ENCODE results near the gene NBPF3. TPM values are rescaled to one million over a fixed set of nuclear protein-coding genes. Genes with fewer than 3 reads are reported as not detected.
"Not testable (repeated sequence)": the region's sequence is repeated elsewhere in the genome, so short reads cannot be mapped to it uniquely, and the experiment has no call there.

The NBPF3 gene
- total RNA-seq, 4 donors from 2014 or later, result 4.4 to 24.8 (median 10.2) TPM

DNA sequence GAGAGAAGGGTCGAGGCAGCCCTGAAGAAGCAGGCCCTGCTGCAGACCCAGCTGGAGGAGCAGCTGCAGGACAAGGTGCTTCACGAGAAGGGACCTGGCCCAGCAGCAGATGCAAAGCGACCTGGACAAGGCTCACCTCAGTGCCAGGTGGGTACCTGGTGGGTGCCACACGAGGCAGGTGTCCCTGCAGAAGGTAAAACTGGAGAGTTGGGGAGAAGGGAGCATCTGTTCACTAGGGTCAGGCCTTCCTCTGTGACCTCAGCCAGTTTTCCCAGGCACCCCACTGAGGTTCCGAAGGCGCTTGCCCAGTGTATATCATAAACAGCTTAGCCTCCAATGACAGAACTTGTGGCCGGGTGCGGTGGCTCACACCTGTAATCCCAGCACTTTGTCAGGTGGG is 5.5 kb upstream of the NBPF3 start:
- no peak for DNase-seq
- Histone ChIP-seq H3K4me1 (no peaks in the 10 kb centered on the region), H3K27ac (no peak overlapping the region), H3K36me3 (no peaks in the 10 kb centered on the region), H3K27me3 (no peaks in the 10 kb centered on the region), H3K9me3 (no peaks in the 10 kb centered on the region), H3K4me3 (no peak overlapping the region)
- TF ChIP-seq, protein P1, sequence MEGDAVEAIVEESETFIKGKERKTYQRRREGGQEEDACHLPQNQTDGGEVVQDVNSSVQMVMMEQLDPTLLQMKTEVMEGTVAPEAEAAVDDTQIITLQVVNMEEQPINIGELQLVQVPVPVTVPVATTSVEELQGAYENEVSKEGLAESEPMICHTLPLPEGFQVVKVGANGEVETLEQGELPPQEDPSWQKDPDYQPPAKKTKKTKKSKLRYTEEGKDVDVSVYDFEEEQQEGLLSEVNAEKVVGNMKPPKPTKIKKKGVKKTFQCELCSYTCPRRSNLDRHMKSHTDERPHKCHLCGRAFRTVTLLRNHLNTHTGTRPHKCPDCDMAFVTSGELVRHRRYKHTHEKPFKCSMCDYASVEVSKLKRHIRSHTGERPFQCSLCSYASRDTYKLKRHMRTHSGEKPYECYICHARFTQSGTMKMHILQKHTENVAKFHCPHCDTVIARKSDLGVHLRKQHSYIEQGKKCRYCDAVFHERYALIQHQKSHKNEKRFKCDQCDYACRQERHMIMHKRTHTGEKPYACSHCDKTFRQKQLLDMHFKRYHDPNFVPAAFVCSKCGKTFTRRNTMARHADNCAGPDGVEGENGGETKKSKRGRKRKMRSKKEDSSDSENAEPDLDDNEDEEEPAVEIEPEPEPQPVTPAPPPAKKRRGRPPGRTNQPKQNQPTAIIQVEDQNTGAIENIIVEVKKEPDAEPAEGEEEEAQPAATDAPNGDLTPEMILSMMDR (IDR thresholded peaks at IDR 0.05), result no peak
- no peak for TF ChIP-seq POLR2A (IDR thresholded peaks at IDR 0.05)

DNA sequence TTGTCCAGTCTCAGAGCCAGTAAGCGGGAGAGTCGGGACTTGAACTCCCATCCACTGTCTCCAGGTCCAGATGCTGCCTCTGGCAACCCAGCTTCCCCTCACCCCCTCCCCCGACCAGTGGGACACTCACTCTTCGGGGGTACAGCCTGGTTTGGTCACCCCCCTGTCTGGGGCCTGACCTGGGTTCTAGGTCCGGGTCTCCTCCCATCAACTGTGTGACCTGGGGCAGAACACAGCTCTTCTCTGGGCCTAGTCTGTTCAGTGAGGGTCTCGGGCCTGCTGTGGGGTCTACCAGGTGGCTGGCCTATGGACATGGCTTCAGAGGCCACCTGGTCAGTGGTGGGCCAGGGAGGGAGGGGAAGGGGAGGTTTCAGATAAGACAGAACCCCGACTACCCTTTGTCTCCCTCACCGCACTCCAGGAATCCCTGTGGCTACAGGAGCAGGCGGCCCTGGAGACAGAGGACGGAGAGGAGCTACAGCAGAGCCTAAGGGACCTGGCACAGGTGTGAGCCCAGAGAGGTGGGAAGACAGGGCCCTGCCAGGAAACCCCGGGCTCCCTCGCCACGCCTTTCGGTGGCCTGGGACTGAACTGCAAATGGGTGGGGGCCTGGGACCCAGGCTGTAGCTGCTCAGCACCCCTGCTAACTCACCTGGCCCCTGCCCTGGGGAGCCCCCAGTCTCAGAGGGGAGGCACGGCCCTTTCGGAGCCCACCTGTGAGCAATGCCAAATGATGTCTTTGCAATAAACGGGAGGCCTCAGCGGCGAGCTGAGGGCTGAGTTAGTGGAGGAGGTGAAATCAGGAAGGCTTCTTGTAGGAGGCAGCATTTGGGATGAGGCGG is 4.1 kb upstream of the NBPF3 start:
- DNase-seq, result no peak
- Histone ChIP-seq H3K4me3 (peak overlapping the region in 1 of 4 donors; percentile 32), H3K27ac (no peak overlapping the region), H3K36me3 (no peaks in the 10 kb centered on the region), H3K27me3 (no peaks in the 10 kb centered on the region), H3K9me3 (no peaks in the 10 kb centered on the region), H3K4me1 (peaks cover 0 to 5% (median 0%) of the 10 kb centered on the region in 4 donors)
- TF ChIP-seq POLR2A (IDR thresholded peaks at IDR 0.05), result no peak
- TF ChIP-seq, protein P1 (IDR thresholded peaks at IDR 0.05), result no peak

DNA sequence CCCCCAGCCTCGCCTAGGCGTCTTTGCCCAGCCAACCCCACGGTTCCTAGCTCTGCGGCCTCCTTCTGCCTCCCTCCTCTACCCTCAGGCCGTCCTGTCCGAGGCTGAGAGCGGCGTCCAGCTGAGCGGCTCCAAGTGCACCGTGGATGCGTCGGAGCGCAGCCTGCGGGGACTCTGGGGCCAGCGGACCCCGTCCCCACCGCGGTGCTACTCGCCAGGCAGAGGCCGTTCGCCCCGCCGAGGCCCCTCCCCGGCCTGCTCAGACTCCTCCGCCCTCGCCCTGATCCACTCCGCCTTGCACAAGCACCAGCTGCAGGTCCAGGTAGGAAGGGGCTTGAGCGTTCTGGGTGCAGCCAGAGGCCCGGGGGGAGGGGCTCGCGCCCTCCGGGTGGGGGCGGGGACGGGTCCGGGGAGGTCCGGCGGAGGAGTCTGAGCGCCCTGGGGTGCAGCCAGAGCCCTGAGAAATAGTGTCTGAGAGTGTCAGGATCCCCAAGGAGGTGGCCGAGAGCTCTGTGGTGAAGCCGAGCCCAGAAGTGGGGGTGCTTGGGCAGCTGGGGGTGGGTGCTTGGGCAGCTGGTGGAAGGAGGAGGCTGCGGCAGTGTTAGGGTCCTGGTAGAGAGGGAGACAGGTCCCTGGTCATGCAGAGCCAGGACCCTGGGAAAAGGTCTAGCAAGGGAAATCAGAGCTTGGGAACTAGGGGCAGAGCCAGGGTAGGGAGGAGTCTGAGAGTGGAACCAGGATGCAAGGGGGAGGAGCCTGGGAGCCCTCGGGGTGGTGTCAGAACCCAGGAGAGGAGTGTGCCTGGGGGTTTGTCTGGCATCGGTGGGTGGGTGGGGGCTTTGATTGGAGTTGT is 3.2 kb upstream of the NBPF3 start:
- no peak overlapping the region for H3K27ac ChIP-seq
- peaks cover 0 to 11% (median 0%) of the 10 kb centered on the region in 4 donors for H3K4me1 ChIP-seq
- H3K4me3 ChIP-seq, result peak overlapping the region in 3 of 4 donors; percentile 24 to 42 (median 32)
- TF ChIP-seq, protein P1 (IDR thresholded peaks at IDR 0.05), result no peak
- no peak for TF ChIP-seq POLR2A (IDR thresholded peaks at IDR 0.05)
- no peaks in the 10 kb centered on the region for H3K9me3 ChIP-seq
- no peak for DNase-seq
- no peaks in the 10 kb centered on the region for H3K27me3 ChIP-seq
- no peaks in the 10 kb centered on the region for H3K36me3 ChIP-seq

DNA sequence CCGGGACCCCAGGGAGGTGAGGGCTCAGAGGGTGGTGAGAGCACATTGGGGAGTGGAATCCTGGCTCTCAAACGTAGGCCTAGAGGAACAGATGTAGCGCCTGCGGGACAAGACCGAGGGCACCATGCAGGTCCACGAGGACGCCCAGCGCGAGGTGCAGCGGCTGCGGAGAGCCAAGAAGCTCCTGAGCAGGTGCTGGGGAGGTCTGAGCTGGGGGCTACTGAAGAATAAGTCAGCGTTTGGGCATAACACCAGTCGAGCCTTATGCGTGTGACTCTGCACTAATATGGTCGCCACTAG is 2.6 kb upstream of the NBPF3 start:
- no peaks in the 10 kb centered on the region for H3K27me3 ChIP-seq
- H3K36me3 ChIP-seq, result no peaks in the 10 kb centered on the region
- peaks cover 0 to 11% (median 0%) of the 10 kb centered on the region in 4 donors for H3K4me1 ChIP-seq
- H3K4me3 ChIP-seq, result no peak overlapping the region
- no peak overlapping the region for H3K27ac ChIP-seq
- H3K9me3 ChIP-seq, result no peaks in the 10 kb centered on the region
- no peak for TF ChIP-seq POLR2A (IDR thresholded peaks at IDR 0.05)
- TF ChIP-seq, protein P1 (IDR thresholded peaks at IDR 0.05), result no peak
- DNase-seq, result no peak

DNA sequence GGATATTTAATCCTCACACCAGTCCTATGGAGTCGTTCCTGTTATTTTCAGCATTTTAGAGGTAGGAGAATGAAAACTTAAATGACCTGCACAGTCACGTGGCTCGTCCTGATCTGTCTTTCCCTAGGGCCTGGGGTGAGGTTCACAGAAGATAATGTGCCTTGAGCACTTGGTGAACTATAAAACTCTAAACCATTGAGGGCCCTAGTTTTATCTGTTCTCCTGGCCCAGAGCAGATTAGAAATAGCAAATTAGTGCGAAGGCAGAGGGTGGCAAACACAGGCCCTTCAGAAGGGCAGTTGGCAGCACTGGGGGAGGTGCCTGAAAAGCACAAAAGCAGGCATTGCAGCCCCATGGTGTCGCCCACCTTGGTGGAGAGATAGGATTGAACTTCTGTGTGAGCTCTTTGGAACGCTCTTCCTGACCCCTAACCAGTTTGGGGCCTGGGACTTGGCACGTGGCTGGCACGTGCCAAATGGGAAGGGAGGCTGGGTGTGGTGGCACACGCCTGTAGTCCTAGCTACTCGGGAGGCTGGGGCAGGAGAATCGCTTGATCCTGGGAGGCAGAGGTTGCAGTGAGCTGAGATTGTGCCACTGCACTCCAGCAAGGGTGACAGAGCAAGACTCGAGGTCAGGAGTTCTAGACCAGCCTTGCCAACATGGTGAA is 1.2 kb upstream of the NBPF3 start:
- H3K4me1 ChIP-seq, result peaks cover 0 to 11% (median 0%) of the 10 kb centered on the region in 4 donors
- H3K4me3 ChIP-seq, H3K27ac ChIP-seq, DNase-seq, H3K9me3 ChIP-seq, H3K27me3 ChIP-seq, H3K36me3 ChIP-seq: not testable (repeated sequence)
